Spleen (tissue), 11 donors: ENCODE measurements around the gene NARF. TPM values are rescaled to one million over a fixed set of nuclear protein-coding genes. Genes with fewer than 3 reads are reported as not detected.

Source experiments
- DNase-seq: peaks from one replicate; pipeline ENCODE4 v3.0.0-alpha.2; 2020
- H3K27ac ChIP-seq, 8 donors: fragments of 200-600 bp; sonication (generic) in 7 of 8; 1 replicate in 4 of 8; 2 replicates in 4 of 8; pipeline versions ENCODE4 v1.5.0 to v1.8.0; 2016 to 2021; ENCODE audit warnings: inconsistent platforms in 4 of 8, mild to moderate bottlenecking in 4 of 8, moderate library complexity in 1 of 8
- H3K27me3 ChIP-seq, 7 donors: fragments of 200-600 bp; sonication (generic) in 6 of 7; replicated peaks in 1 of 7; 1 replicate in 4 of 7; 2 replicates in 3 of 7; pipeline versions ENCODE4 v1.5.0 to v1.8.0; 2016 to 2021; ENCODE audit warnings: inconsistent platforms in 3 of 7, mild to moderate bottlenecking in 1 of 7
- H3K36me3 ChIP-seq, 6 donors: fragments of 200-600 bp; sonication (generic) in 5 of 6; 1 replicate in 4 of 6; 2 replicates in 2 of 6; pipeline versions ENCODE4 v1.5.0 to v1.8.0; 2016 to 2021; ENCODE audit warnings: inconsistent platforms in 2 of 6
- H3K4me1 ChIP-seq, 6 donors: fragments of 200-600 bp; sonication (generic) in 5 of 6; 1 replicate in 3 of 6; 2 replicates in 3 of 6; pipeline versions ENCODE4 v1.5.0 to v1.8.0; 2016 to 2021; ENCODE audit warnings: inconsistent platforms in 3 of 6
- H3K4me3 ChIP-seq, 8 donors: fragments of 200-600 bp; sonication (generic) in 7 of 8; 1 replicate in 4 of 8; 2 replicates in 4 of 8; pipeline versions ENCODE4 v1.5.0 to v1.8.0; 2016 to 2021; ENCODE audit warnings: inconsistent platforms in 4 of 8, mild to moderate bottlenecking in 4 of 8, moderate library complexity in 2 of 8
- H3K9me3 ChIP-seq, 8 donors: fragments of 200-600 bp; sonication (generic) in 7 of 8; 1 replicate in 4 of 8; 2 replicates in 4 of 8; pipeline versions ENCODE4 v1.5.0 to v1.8.0; 2016 to 2021; ENCODE audit warnings: inconsistent platforms in 4 of 8
- CTCF ChIP-seq, 11 experiments: fragments of 200-600 bp in 7 of 11; fragments of 450-650 bp in 4 of 11; sonication (generic) in 4 of 11; IDR thresholded peaks in 8 of 11; conservative IDR thresholded peaks in 3 of 11; 1 replicate in 7 of 11; 2 replicates in 4 of 11; pipeline versions ENCODE4 v1.4.0 to v1.8.0; 2016 to 2021; ENCODE audit warnings: antibody characterized with exemption in 11 of 11, inconsistent platforms in 4 of 11, mild to moderate bottlenecking in 1 of 11
- POLR2A ChIP-seq, 3 donors: fragments of 450-650 bp; IDR thresholded peaks; one replicate each; pipeline ENCODE4 v1.5.1; 2017; ENCODE audit warnings: antibody characterized with exemption in 3 of 3, mild to moderate bottlenecking in 1 of 3
- POLR2AphosphoS5 ChIP-seq, 3 donors: sonication (generic); formaldehyde crosslinking; IDR thresholded peaks; one replicate each; pipeline ENCODE4 v1.5.1; 2017; ENCODE audit warnings: antibody characterized with exemption in 3 of 3
- WGBS, 5 donors: extraction: QIAGEN DNeasy Blood & Tissue Kit in 3 of 5; methylation state at CpG; one replicate each; pipeline versions ENCODE4 v1.1.5 to v1.1.7; 2013 to 2018; 5-methylcytosine and 5-hydroxymethylcytosine counted together
- intact Hi-C: fragments of 100-400 bp; cut with DNase I; formaldehyde crosslinking; loops from one replicate; pipeline ENCODE4 v1.15.0; 2023; ENCODE audit warnings: low total_unique reads
- polyA plus RNA-seq, 3 donors: library from polyadenylated mRNA; stranded (reverse); fragments of 200-250 nt; gene quantifications; one replicate each; pipeline ENCODE4 v1.2.1, GENCODE V29; 2013
- total RNA-seq, 7 donors: library from RNA; depleted of rRNA in 3 of 7; stranded (reverse); fragments of >200 nt in 3 of 7; fragmentation: NEBNext Ultra II Directional in 4 of 7; extraction: Animal tissue kit (Norgen Biotek cat#: 25700) in 4 of 7; gene quantifications; one replicate each; pipeline versions ENCODE4 v1.1.0 to v1.2.1, GENCODE V29; 2016 to 2021
- donor health status: healthy with polysubstance abuse.
- donor health status: DM: no; HTN: no; CAD: no; lungs with moderate emphysema.
- donor health status: DM: no; HTN: no; CAD: no.
- donor health status: Bipolar disorder and iron deficiency.
- donor health status: healthy.
- donor health status: DM: no; HTN: no; CAD: no.
- donor health status: DM: yes; HTN: yes; CAD: no.

The NARF gene
- total and polyA plus RNA-seq, 10 donors: 59.5 to 127 (median 97.7) TPM

- Histone ChIP-seq H3K9me3 (no peaks in the 10 kb centered on the region), H3K4me1 (peaks cover 5 to 77% (median 44%) of the 10 kb centered on the region in 6 donors), H3K4me3 (no peak overlapping the region), H3K27ac (no peak overlapping the region), H3K36me3 (peaks cover 0 to 81% (median 27%) of the 10 kb centered on the region in 6 donors), H3K27me3 (no peaks in the 10 kb centered on the region)
- no peak for DNase-seq
- WGBS, 5 donors: 88 to 97% (median 89%) methylated on average over 13 to 18 of the region's 18 CpGs
- intact Hi-C loops: no loop called here
- TF ChIP-seq POLR2A (IDR thresholded peaks at IDR 0.05) (no peak), POLR2AphosphoS5 (IDR thresholded peaks at IDR 0.05) (peak; percentile 22 to 72 (median 32))
Measured at GRCh38 chr17:82437325-82437668, 21.2 kb upstream of the NARF start.

GRCh38 chr17:82438401-82439193, 19.9 kb upstream of the NARF start:
- WGBS, 5 donors: 76 to 95% (median 87%) methylated on average over 10 to 26 of the region's 26 CpGs
- peak overlapping the region in 1 of 8 donors; percentile 82 for H3K27ac ChIP-seq
- peak; percentile 75 for DNase-seq
- TF ChIP-seq POLR2AphosphoS5 (IDR thresholded peaks at IDR 0.05) (peak; percentile 17 to 78 (median 26)), CTCF (IDR thresholded peaks at IDR 0.05 in 8 of 11, conservative IDR thresholded peaks at IDR 0.05 in 3 of 11) (no peak)
- H3K9me3 ChIP-seq: no peaks in the 10 kb centered on the region
- intact Hi-C loops: no loop called here
- no peak overlapping the region for H3K4me3 ChIP-seq
- H3K27me3 ChIP-seq: no peaks in the 10 kb centered on the region
- peaks cover 5 to 85% (median 56%) of the 10 kb centered on the region in 6 donors for H3K4me1 ChIP-seq
- H3K36me3 ChIP-seq: peaks cover 0 to 87% (median 40%) of the 10 kb centered on the region in 6 donors

GRCh38 chr17:82439194-82439828, 19.2 kb upstream of the NARF start:
- Histone ChIP-seq H3K36me3 (peaks cover 0 to 87% (median 47%) of the 10 kb centered on the region in 6 donors), H3K27ac (peak overlapping the region in 3 of 8 donors; percentile 4 to 82 (median 74)), H3K9me3 (no peaks in the 10 kb centered on the region), H3K4me3 (no peak overlapping the region), H3K27me3 (no peaks in the 10 kb centered on the region), H3K4me1 (peaks cover 7 to 85% (median 56%) of the 10 kb centered on the region in 6 donors)
- no peak for TF ChIP-seq POLR2AphosphoS5 (IDR thresholded peaks at IDR 0.05)
- intact Hi-C loops: no loop called here
- 87 to 94% (median 92%) methylated on average over 14 to 29 of the region's 29 CpGs for WGBS, 5 donors
- DNase-seq: peak; percentile 78

- peak; percentile 25 to 80 (median 37) for TF ChIP-seq POLR2AphosphoS5 (IDR thresholded peaks at IDR 0.05)
- no peak for TF ChIP-seq CTCF (IDR thresholded peaks at IDR 0.05 in 8 of 11, conservative IDR thresholded peaks at IDR 0.05 in 3 of 11)
- peak; percentile 80 for DNase-seq
- Histone ChIP-seq H3K27me3 (no peaks in the 10 kb centered on the region), H3K9me3 (no peaks in the 10 kb centered on the region), H3K4me1 (peaks cover 11 to 85% (median 56%) of the 10 kb centered on the region in 6 donors), H3K27ac (peak overlapping the region in 7 of 8 donors; percentile 4 to 82 (median 69)), H3K4me3 (peak overlapping the region in 1 of 8 donors; percentile 42), H3K36me3 (peaks cover 0 to 89% (median 53%) of the 10 kb centered on the region in 6 donors)
- WGBS, 5 donors: 93 to 97% (median 94%) methylated on average over 30 to 34 of the region's 34 CpGs
- intact Hi-C loops: no loop called here
Measured at GRCh38 chr17:82439829-82440365, 18.6 kb upstream of the NARF start.
